NCI-H2107 treated with DMSO at 0.1 percent for 48 hours (cell line): Measurements from ENCODE around the gene NFS1.
"Not testable (repeated sequence)": the region's sequence is repeated elsewhere in the genome, so short reads cannot be mapped to it uniquely, and the experiment has no call there.

Experiments used
- DNase-seq: peaks from one replicate; lab custom pipeline; 2025; ENCODE audit not compliant: unreplicated experiment; lab: John Stamatoyannopoulos, UW

The NFS1 gene

DNA sequence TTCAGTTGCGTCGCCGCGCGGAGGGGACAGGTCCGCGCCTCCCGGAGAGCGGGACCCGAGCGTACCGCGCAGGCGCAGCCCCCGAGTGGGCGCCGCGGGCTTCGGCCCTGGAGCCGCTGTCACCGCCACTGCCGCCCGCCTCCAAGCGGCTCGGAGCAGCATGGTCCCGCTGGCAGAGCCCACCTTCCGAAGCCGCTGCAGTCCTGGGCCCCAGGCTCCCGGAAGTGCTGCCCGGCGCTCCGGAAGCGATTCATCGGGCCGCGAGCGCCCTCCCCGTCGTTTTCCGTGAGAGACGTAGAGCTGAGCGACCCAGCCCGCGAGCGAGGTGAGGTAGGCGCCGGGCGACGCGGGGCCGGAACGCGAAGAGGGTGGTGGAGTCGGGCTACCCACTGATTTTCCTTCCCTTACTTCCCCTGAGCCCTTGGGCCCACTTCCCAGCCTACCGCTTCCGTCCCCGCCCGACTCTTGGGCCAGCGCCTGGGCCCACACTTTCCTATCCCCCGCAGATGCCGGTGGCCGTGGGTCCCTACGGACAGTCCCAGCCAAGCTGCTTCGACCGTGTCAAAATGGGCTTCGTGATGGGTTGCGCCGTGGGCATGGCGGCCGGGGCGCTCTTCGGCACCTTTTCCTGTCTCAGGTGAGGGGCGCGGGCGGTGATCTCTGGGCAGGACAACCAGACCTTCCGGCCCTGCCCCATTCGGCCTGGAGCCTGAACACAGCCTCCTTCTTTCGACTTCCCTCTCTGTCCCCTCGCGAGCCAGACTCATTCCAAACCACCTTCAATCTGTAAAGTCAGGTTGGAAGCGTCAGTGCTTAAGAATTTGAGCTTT, at the start of gene NFS1, which contains the start of gene ROMO1:
Gene NFS1, minus strand, starts transcription at position 226 of the 830 bp plus-strand sequence. Its CDS starts 64 bp downstream, at position 162.
Gene ROMO1, plus strand, starts transcription at position 279 of the 830 bp plus-strand sequence. Its CDS starts 228 bp downstream, at position 507.
- DNase-seq = no peak

GRCh38 chr20:35744492-35744841, 45.3 kb upstream of the NFS1 start:
- DNase-seq = not testable (repeated sequence)

GRCh38 chr20:35743693-35744491, 44.7 kb upstream of the NFS1 start:
- no peak for DNase-seq

DNA sequence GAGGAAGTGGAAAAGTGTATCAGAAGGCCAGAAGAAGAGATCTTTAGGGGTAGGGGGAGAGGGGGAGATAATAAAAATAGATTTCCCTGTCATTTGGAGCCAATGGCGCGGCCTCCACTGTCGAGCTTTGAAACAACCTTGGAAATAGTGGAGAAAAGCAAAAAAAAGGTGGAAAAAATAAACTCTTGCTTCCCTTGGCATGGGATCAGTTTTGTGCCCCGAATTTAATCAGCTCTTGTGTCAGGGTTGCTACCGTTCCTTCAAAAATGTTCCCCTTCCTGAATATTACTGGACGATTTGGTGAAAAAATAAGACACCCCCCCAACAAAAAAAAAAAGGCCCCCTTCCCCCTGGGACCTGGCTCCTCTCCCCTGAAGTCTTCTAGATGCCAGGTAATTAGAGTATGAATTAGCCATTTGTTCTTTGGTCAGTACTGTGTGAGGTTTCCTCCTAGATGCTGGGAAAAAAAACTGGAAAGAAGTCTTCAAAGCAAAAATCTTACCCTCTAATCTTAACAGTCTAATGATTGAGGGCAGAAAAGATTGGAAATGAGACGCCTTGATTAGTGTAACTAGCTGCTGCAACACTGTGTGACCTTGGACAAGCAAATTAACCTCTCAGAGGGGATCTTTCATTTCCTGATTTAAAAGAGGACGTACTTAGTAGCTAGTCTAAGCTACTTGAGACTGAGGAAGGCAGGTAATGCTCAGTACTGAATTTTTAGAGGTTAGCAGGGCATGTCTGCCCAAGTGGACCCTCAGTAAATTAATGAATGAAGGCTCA, 43.8 kb upstream of the NFS1 start:
- no peak for DNase-seq

DNA sequence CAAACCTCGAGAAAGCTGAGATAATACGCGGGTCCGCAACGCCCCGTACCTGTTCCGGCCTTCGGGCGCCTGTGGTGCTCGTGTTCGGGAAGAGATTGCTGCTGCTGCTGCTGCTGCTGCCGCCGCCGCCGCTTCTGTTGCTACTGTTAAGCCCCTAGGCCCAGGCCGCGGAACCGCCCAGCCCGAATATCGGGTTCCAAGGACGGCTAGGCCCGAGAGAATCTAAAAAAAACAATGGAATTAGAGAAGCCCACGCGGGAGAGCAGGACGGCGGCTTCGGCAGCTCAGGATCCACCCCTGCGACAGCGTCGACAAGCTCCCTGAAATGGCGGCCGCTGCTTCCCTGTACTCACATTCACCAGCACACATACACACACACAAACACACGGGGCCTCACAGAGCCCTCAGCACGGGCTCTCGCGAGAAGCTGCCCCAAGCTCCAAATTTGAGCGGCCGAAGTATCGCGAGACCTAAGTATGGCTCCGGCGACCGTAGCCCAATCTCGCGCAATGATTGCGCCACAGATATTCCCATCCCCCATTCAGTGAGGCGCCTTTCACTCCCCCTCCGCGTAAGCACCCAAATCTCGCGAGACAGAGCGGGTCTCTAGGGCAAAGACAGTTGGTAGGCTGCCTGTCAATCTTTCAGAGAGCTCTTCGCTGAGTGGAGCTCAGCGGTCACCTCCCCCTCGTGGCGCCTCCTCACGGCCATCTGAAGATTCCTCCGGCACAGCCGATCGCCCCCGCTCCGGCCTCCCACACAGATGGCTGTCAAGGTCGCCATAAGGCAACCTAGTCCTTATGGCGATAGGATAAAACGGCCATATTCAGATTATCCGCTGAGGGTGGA, 43.0 kb upstream of the NFS1 start, which contains the start of gene RBM39:
Gene RBM39, minus strand, starts transcription at position 369 of the 849 bp plus-strand sequence. CDS start 1,386 bp downstream, outside the sequence.
- DNase-seq = peak; percentile 98

- no peak for DNase-seq
Observed at GRCh38 chr20:35739294-35740163, 40.4 kb upstream of the NFS1 start.

DNA sequence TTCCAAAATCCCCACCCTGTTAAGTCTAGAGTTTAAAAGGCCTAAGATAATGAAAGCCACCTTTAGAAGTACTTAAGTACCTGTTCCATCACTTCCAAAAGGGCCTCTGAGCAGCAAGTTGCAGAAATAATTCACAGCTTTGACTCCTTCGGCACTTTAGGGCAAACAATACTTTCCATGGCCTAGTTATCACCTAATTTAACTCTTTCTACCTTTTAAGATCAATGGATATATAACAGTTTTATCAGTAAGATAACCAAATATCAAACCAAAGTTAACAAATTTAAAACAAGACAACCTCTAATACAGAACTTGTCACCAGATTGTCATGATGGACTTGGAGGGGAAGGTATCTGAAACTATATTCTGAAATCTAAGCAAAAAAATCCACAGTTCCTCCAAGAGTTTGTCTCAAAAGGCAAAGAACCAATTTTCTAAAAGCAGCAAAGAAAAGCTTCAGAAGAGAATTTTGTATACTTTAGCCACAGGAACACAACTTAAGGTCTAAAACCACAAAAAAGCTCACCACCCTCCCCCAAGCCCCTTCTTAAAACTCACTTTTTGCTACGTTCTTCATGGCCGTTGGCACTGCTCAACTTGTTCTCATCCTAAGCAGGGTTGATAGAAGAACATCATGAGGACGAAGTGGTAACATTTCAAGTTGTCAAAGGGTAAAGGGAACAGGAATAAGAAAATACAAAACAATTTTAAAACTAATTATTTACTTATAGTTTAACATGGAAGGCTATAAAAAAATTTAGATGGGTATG, 39.4 kb upstream of the NFS1 start:
- DNase-seq = no peak

- no peak for DNase-seq
Observed at GRCh38 chr20:35737865-35738333, 38.7 kb upstream of the NFS1 start.

DNA sequence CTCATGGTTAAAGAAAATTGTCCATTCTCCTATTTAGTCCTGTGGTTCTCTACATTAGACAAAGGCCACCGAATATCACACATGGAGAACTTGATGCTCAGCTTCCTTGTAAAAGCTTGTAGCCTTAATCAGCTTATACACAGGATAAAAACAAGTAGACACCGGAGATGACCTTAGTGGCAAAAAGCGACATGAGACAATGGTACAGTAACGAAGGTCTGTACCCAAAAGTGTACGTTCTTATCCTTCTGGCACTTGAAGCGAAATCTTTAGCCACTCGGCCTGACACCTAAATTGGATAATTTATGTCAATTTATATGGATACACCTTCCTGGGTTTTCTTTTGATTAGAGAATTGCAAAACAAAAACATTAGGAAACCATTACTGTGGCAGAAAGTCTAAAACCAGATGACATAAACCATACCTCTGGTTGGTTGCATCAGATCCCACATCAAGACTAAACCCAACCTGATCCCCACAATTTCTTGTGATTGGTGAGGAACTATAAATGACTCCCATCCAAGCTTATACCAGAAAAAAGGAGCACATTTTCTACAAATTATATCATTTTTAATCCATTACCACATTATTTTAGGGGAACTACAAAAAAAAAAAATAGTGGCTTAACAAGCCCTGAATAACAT, 36.8 kb upstream of the NFS1 start:
- DNase-seq = no peak

- DNase-seq = no peak
Observed at GRCh38 chr20:35734777-35735649, 35.9 kb upstream of the NFS1 start.

GRCh38 chr20:35734374-35734773, 35.2 kb upstream of the NFS1 start:
- DNase-seq = no peak

DNA sequence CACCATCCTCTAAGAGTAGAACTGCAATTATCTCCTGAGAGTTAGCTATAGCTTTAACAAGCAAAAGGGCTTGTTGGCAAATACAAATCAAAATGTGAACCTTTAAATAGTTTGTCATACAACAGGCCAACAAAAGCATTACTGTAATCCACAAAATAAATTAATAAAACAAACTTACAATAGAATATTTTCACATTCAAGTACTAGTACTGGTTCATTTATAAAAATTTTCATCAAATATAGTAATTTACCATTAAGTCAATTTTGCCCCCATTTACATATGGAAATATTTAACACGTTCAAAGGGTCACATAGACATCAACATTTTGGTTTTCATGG, 33.5 kb upstream of the NFS1 start:
- no peak for DNase-seq

DNA sequence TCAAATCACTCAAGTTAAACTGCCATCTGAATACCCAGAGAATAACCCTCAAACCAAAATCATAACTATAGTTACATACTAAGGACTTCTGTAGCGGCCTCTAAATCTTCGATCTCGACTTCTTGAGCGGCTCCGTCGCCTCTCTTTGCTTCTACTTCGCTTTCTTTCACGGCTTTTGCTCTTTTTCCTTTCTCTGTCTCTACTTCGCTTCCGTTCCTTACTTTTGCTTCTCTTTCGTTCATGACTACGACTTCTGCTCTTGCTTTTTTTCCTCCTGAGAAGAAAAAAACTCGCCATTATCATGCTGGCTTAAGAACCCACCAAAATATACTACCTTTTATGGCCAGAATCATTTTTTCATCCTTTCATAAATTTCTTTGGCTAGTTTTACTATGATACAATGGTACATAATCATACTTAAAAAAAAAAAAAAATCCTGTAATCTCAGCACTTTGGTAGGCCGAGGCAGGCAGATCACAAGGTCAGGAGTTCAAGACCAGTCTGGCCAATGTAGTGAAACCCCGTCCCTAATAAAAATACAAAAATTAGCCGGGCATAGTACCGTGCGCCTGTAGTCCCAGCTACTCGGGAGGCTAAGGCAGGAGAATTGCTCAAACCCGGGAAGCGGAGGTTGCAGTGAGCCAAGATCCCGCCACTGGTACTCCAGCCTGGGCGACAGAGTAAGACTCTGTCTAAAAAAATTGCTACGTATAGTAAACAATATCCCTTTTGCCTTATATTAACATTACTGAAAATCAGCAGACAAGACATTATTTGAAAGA, 32.9 kb upstream of the NFS1 start:
- no peak for DNase-seq

DNA sequence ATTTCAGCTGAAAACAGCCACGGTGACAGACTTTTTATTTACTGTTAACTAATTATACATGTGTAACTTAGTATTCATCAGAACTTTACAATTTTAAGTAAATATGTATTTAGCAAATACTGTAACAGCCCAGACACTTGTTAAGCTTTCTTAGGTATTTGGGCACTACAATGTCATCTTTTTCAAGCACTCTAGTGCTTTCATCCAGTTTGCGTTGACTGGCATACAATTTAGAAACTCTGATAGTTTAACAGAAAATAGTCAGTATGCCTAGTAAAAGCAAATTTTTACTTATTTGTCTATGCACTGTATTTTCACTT, 32.3 kb upstream of the NFS1 start:
- DNase-seq = no peak

DNA sequence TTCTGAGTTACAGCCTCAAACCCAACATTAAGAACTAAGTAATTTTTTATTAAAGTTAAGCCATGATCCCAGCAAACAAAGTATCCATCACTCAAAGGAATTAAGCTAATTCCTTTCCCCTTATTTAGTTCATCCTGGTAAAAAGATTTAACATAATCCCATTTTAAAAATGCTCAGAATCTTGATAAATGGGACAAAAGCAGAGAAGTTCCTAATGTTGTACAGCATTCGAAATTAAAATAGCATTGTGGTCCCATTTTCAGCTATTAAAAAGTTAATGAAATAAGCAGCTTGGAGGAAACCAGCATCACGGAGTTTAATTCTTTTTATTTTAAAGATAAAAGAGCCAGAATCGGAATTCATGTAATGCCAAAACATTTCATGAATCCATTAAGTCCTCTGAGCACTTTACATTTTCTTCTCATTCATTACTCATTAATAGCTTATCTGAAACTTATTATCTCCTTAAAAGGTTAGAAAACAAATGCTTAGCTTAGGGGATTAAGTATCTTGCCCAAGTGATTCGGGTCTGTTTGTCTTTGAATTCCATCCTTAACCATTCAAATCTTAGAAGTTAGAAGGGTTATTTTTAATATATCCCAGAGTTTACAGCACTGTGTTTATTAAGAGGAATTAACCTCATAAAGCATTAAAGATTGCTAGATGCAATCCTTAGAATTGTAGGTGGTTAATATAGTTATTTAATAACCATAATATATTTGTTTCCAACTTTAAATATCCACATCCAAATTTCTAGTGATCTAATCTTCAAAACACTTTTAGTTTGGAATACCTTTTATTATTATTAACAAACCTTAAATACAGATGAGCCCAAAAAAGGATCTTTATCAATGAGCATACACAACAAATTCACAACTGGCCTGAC, 31.7 kb upstream of the NFS1 start:
- DNase-seq = no peak
